UCSD-AML1 (cell line): ENCODE data around the gene NHS.

Experiments used
- DNase-seq: peaks from one replicate; lab custom pipeline; 2025; ENCODE audit not compliant: unreplicated experiment; lab: John Stamatoyannopoulos, UW

Gene NHS

DNA sequence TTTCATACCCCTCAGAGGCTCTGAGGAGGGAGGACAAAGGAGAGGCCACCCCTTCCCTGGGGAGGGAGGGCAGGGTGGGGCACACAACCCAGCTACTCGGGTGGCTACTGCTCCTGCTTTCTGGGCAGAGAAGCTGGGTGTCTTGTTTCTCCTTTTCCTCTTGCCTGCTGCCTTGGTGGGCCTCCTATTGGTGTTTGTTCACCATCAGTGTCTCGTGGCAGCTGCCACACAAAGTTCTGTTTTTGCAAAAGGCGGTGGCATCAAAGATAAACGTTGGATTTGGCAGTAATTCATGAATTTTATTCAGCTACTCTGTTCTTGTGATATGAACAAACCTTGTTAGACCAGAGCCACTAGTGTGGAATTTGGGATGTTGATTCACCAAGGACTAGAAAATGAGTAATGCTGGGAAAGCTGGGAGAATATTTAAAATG is 209.3 kb downstream of the NHS start:
- no peak for DNase-seq

DNA sequence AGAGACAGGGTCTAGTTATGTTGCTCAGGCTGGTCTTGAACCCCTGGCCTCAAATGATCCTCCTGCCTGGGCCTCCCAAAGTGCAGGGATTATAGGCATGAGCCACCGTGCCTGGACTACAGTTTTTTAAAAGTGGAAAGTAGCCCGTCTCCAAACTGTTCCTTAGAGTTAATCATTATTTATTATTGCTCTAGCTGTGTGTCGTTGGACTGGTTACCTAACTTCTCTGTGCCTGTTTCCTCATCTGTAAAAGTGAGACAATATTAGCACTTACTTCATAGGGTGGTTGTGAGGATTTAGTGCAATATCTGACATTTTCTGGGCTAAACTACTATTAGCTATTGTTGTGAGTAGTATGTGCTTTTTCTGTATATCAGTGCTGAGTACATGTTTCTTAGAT is 210.0 kb downstream of the NHS start:
- DNase-seq, result no peak

DNA sequence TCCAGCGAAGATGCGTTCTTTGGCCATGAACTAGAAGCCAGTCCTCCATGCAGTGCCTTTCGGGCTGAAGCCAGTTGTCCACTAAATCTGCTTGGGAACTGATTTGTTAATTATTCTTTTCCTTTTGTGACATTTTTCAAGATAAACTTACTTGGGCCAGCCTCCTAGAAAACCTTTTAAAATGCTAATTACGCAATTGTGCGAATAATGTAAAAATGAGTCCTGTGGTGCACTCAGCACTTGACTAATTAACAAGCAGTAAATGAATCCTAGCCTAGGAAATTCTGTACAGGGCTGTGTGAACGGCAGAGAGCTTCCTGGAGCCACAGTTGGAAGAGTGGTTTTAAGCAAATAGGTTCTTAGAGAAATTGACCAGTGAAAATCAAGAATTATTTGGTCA is 212.4 kb downstream of the NHS start:
- no peak for DNase-seq

DNA sequence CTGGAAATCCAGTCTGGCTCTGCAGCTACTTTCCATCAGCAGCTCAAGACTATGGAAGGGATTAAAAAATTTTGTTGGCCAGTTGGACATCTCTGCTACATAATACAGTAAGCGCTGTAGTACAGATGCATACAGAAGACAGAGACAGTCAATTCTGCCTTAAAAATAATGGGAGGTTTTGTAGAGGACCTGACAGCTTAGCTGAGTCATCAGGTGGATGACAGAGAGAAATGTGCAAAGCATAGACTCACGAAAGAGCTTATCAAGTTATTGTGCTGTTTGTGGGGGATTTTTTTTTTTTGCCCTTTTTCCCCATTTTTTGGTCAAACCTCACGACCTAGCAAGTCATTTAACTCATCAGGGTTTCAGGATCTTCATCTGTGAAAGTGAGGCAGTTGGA is 213.3 kb downstream of the NHS start:
- DNase-seq, result no peak

DNA sequence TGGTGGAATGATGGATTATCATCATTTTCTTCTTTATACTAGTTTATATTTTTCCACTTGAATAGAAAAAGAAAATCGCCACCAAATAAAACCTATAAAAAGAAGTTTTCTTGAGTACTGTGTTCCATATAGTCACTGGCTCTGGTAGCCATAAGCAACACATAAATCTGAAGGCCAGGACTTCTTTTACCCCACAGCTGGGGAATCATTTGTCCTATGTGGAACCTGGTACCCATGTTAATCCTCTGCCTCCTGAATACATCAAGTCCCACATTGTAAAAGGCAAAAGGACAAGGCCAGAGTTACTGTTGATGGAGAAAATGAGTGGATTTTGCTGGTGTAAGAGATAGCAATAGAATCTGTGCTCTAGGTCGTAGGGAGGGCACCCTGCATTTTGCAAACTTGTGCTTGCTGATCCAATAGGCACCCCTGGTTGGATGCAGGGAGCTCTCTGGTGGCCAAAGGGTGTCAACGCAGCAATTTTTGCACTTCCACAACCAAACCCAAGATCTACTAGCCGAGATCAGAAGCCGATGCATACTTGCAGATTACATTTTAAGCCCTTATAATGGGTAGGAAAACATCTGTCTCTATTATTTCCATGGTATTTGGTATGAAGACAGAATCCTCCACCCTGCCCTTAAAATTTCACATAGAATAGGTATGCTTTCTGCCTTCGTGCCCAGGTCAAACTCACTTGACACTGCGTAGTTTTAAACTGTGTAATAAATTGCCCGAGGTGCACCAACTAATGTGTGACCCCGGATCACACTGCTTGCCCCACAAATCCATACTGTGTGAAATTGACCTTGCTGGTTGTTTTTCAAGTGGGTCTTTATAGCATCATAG is 216.1 kb downstream of the NHS start:
- peak; percentile 39 for DNase-seq

DNA sequence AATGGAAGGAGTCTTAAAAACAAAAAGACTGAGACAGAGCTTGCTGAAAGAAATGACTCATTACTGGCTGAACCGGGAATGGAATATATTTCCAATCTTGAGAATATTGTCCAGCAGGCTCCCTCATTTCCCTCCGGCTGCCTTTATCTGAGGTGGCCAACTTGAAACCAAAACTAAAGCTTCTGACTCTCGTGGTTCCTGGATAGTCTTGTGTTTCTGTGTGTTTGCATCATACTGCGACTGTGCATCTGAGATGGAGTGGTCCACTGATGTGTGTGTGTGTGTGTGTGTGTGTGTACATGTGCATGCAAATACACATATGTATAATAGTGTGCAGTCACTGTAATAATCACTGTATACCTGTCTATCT is 216.7 kb downstream of the NHS start:
- no peak for DNase-seq

DNA sequence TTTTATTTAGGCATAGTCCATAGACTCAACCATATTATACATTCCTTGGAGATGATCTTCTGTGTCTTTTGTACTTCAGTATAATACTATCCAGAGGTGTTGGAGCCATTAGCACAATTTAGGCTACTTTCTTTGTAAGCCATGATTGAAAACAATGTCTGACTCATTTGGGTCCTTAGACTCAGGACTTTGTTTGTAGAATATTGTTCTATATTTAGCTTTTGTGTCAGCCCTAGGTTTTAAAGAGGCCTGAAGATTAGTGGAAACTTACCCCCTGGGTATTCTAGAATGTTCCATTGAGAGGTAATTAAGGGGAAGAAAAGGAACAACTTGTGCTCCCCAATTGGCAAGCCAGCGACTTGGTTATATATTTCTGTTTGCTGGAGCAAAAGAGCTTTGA is 217.1 kb downstream of the NHS start:
- DNase-seq, result no peak

DNA sequence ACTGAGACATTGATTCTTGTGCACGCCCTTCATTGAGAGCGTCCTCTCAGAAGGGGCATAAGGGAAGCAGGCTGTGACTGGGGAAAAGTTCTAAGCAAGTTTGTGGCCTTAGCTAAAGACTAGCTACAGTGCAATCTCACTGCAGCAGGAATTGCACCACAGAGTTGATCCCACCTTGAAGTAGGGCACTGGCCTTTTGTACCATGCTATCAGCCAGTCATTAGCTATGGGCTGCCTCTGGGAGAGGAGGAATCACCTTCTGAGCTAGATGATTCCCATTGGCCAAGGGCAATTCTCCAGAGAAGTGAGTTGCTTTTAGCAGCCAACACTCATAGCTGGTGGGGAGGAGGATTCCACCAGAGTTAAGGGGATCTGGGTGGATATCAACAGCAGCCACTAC is 219.7 kb downstream of the NHS start:
- DNase-seq, result no peak

DNA sequence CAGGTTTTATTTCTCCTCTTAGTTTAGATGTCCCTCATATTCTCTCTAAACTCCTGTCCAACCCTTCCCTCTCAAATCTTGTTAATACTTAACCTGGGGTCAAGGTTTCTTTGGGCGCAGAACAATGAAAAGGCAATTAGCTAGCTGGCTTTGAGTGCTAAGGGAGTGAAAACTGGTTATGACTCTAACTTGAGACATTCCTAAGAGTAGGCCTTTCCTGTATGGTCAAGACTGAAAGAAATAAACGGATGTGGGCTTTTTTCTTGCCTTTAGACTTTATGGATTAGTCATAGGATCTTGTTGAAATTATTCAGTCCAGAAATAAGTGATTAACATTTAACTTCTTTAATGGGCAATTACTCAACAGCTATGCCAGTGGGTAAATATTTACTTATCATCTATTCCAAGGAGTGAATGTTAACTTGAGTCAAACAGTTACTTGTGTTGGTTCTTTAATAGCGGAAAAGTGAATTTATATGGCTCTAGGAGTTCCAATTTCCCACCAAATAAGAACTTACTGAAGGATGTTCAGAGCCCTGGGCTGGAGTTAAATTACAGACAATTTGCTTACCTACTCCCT is 220.5 kb downstream of the NHS start:
- DNase-seq, result no peak

DNA sequence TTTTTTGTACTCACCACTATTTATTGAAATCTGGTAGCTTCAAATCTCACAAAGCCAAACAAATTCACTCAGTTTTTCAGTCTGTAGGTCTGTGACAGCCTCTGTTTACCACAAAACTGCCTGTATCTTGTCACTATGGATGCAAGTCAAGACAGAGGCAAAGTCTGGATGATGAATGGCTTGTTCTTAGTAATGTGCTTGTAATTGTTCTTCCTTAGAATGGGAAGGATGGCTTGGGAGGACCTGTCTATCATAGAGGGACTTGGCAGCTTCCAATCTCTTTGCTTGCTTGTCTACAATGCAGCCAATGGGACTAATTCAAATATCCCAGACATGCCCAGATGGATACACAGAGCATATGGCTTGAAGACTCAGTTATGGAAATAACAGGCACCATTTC is 221.1 kb downstream of the NHS start:
- no peak for DNase-seq

DNA sequence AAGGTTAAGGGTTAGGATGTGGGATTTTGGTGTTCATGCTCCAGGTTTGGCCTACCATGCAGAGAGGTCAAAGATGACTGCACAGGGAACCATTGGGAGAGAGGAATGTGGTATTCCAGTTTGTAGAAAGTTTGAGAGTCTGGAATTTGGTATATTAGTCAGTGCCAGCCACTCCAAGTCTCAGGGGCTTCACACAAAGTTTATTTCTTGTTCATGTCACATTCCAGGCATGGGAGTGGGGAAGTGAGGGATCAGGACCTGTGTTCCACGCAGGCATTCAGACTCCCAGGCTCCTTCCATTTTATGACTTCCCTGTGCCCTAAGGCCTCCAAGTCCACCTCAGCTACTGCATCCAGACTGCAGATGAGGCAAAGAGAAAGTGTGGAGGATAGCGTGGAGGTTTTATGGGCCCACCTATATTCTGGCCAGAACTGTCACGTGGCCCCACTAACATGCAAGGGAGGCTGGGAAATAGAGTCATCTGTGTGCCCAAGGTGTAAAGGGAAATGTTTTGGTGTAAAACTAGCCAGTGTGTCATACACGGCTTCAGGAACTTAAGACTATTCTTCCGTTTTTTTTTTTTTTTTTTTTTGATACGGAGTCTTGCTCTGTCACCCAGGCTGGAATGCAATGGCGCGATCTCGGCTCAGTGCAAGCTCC is 221.7 kb downstream of the NHS start:
- no peak for DNase-seq

DNA sequence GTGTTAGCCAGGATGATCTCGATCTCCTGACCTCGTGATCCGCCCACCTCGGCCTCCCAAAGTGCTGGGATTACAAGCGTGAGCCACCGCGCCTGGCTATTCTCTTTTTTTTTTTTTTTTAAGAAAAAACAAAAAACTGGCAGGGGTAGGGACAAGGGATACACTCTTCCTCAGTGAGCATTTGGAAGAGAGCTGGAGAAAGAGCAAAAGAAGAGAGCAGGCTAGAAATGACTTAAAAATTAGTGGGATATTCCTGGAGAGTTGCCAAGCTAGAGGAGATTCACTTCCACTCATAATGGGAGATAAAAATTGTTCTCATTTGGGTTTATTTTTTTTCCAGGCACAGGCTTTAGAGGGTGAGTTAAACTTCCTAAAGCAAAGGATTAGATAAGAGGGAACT is 222.3 kb downstream of the NHS start:
- no peak for DNase-seq

DNA sequence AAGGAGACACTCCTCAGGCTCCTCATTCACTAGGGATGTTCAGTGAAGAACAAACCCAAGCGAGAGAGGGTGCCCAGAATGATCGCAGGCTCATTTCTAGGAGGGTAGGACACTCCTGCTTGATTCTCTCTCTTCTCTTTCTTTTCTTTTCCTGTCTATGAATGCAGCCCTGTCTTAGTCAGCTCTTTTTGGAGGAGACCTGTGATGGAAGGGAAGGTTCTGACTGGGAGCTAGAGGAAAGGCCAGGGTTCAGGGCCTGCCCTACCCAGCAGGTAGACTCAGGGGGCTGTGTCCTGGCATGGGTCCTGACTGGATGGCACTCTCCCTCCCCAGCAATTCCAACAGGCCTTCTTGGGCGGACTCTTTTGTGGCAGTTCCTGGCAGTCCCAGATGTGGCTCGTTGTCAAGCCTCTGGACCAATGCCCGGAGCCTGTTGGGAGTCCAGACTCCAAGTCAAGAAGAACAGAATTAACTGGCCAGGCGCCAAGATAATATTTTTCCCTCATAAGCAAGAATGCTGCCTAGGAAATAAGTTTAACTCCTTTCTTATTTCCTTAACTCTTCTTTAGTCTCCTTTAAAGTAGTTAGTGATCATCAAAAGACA is 222.9 kb downstream of the NHS start:
- DNase-seq, result no peak

DNA sequence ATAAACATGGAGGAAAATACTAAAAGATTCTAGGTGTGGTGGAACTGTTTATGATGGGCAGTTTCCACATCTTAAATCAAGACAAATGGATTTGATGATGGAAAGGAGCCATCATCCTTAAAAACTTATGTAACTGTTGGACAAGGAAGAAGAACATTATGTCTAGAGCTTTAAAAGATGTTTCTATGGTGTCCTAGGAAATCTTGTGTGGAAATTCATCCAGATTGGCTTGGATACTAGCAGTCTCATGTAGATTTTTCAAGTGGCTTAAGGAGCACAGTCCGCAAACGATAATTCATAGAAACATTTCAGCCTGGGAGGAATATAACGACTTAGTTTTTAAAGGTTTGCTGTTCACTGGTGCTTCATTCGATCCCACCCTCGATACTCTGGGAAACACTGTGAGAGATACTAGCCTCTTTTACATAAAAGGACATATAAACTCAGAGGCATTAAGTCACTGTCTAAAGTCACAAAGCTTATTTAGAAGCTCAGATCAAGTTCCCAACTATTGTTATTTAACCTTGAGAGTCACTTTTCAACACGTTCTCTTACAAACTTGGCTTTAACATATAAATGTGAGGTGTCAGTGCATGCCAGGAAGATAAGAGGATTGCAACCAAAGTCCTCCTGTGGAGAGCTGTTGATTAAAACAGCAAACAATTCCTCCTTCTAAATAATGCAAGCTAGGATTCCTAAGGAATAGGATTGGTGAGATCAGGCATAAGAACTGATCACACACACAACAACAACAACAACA is 226.6 kb downstream of the NHS start:
- no peak for DNase-seq

DNA sequence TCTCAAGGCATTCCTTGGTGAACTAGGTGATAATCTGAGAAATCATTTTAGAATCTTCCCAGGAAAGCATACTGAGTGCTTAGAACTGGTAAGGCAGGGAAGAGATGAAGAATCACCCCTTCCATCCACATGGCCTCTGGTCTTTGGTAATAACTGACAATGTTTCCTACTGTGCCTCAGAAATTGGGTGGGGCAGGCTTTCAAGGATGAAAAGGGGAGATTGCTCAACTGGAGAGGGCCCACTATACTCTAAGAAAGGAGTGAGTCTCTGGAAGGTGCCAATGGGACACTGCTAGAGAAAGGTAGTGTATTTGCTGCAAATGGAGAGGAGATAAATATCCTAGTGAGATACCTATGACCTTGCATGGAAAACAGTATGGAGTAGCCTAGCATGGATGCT is 227.2 kb downstream of the NHS start:
- DNase-seq, result no peak

DNA sequence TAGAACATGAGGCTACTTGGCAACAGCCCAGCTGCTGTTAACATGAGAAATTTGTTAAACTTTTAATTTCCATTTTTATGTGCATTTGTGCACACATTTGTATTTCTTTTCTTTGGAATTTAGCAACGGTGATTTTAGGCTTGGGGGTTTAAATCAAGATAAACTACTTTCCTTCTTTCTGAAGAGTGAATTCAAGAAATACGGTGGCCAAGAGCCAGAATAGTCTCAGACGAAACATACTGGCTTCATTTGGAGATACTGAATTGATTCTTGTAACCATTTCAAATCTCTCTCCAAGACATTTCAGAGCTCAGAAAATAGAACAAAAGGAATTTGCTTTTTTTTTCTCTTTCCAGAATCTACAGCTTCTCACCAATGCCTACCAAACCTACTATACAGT is 228.2 kb downstream of the NHS start:
- DNase-seq, result no peak

DNA sequence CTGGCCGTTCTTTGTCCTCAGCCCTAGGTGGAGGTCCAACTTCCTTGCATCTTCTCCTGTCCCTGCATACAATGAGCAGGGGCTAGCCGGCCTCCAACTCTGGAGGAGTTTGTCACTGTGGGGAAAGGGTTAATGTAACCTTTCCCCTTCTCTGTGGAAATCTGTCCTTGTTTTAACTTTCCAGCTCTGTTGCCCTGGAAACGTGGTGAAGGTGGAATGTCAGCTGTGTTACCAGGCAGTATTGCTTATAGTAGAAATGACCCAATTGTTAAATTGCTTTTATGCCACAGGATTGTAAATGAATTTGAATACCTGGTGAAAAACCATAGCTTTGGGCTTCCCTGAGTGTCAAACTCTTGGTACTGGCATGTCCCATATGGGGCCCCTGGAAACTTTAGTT is 230.7 kb downstream of the NHS start:
- DNase-seq, result no peak

DNA sequence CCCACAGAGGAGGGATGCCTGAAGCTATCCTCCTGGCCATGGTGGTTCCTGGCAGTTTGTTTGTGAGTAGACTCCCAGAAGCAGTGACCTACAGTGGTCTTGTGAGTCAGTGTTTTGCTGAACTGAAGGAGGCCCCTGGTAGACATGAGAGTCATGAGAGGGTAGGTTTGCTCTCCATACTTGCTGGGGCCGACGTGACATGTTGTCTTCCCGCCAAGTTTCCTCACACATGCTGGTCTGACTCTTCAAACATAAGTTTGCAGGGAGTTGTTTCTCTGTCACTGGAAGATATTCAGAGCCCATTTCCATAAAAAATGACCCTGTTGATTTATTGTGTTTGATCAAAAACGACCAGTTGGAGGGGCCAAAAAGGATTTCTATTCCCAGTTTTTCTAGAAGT is 231.2 kb downstream of the NHS start:
- no peak for DNase-seq

DNA sequence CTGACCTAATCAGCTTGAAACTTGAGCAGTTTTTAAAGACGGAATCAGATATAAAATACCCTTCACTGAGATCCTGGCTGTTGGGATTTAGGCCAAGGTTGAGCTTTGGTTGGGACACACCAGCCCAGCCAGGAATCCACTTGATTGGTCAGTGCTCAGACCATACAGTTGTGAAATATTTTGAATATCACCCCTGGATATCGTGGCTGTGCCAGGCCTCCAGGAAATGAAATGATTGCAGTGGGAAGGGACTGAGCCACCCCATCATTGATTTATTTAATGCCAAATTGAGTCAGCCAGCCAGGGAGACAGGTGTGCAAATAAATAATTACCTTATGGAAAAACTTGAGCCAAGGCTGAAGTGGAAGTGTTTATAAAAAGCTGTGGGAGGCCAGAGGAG is 233.9 kb downstream of the NHS start:
- no peak for DNase-seq

DNA sequence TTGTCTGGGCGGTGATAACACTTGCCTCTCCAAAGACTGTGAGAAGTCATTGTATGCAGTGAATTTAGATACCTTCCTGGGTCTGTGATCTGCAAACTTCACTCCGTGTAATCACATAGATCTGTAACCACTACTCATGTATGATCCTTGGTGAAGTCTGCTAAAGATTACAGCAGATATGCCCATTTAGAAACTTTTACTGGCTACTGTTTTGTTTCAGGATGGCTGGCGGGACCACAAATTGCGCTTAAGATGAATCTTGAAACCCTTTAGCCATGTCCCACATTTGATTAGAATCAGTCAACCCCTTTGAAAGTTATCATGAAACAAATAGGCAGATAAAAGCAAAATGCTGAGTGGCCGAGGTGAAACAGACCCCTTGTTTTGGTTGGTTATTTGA is 235.8 kb downstream of the NHS start:
- no peak for DNase-seq

DNA sequence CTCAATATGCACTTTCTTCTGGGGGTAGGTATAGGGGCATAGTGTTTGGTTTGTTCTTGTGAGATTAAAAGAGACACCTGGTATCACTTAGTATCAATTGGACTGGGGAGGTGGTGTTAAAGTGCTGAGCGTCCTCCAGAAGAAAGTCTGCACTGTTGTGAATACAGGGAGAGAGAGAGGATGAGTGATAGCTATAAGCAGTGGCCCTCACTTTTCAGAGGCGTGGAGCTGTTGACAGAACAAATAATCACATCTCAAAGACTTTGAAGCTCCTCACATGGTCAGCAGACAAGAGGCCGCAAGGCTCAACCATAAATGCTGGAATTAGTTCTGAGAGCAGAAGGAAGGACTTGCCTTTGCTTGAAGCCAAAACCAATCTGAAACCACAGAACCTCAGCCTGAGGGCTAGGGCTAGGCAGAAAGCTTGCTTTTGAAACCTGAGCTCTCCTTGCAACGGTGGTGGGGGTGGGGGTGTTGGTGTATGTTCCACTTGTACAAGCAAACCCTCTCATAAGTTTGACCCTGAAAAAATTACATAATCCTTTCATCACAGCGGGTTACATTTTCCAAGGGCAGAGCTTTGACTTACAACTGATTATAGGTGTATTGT is 239.1 kb downstream of the NHS start:
- no peak for DNase-seq
